ENCODE results near the gene DRICH1. TPM values are rescaled to one million over a fixed set of nuclear protein-coding genes. Genes with fewer than 3 reads are reported as not detected.
"Not testable (repeated sequence)": the region's sequence is repeated elsewhere in the genome, so short reads cannot be mapped to it uniquely, and the experiment has no call there.

Gene DRICH1, protein sequence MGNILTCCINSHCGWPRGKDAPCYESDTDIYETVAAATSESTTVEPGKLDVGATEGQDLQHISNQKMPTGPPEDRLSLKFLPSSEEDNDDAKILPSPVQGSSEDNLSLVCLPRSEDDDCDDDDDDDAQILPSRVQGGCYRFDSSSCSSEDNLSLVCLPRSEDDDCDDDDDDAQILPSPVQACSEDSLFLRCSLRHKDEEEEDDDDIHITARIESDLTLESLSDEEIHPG
- total RNA-seq (2014; rRNA removed; shearing (Covaris generic)): not detected in 2 replicates

DNA sequence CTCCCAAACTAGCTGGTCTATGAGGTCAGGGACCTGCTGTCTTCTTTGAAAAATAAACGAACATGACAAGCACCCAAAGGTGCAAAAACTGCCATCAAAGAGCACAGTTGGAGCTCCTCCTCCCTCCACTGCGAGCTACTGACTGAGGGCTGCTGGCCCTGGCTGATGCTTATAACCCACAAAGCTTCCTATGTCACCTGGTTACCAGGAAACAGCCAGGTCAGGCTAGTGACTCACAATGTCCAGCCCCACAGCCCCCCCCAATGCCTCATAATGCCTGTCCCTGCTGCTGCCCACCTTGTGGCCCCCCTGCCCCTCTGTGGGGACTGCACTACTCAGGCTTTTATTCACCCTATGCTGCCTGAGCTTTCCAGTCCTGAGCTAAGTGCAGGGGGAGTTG is at the start of gene DRICH1:
Gene DRICH1, minus strand, starts transcription at position 144 of the 400 bp plus-strand sequence. CDS start 298 bp downstream, outside the sequence.
- H3K27ac ChIP-seq: no peak within 1 kb of the TSS
- H3K36me3 ChIP-seq: no peaks in the 10 kb centered on the region
- H3K4me3 ChIP-seq: no peak within 1 kb of the TSS
- H3K4me1 ChIP-seq (replicated peaks): no peaks in the 10 kb centered on the region
- H3K9me3 ChIP-seq (replicated peaks): no peaks in the 10 kb centered on the region
- no peaks in the 10 kb centered on the region for H3K27me3 ChIP-seq (replicated peaks)
- no peak for DNase-seq (ENCODE audit: low read depth in 1 of 2, low spot score in 2 of 2)

DNA sequence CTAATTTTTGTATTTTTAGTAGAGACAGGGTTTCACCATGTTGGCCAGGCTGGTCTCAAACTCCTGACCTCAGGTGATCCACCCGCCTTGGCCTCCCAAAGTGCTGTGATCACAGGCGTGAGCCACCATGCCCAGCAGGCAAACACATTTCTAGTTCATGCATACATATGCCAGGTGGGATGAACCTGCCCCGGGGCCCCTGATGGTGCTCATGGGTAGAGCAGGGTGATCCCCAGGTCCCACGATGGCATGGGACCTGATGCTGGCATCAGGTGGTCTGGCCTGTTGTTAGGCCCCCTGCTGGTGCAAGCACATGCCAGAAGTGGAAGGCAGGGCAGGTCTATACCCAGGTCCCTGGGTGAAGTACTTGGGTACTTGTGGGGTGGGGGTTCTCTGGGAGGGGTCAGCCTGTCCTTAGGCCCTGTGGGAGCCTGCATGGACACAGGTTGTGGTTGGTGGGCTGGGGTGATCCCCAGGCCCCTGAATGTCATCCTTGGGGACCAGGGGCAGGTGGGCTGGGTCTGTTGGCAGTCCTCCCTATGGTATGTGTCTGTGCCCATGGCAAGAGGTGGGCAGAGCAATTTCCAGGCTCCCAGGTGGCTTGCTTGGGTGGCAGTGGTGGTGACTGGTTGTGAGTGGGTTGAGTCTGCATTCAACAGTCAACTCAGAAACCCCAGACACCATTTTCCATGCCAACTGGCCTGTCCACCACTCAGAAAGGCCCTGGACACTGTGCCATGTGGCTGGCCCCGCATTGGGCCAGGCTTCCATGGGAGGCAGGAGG is 49.1 kb upstream of the DRICH1 start:
- no peaks in the 10 kb centered on the region for H3K9me3 ChIP-seq (replicated peaks)
- H3K36me3 ChIP-seq: peaks cover 13% of the 10 kb centered on the region
- H3K4me1 ChIP-seq (replicated peaks): no peaks in the 10 kb centered on the region
- no peak for DNase-seq (ENCODE audit: low read depth in 1 of 2, low spot score in 2 of 2)
- H3K27me3 ChIP-seq (replicated peaks): no peaks in the 10 kb centered on the region
- no peak overlapping the region for H3K27ac ChIP-seq
- H3K4me3 ChIP-seq: no peak overlapping the region

DNA sequence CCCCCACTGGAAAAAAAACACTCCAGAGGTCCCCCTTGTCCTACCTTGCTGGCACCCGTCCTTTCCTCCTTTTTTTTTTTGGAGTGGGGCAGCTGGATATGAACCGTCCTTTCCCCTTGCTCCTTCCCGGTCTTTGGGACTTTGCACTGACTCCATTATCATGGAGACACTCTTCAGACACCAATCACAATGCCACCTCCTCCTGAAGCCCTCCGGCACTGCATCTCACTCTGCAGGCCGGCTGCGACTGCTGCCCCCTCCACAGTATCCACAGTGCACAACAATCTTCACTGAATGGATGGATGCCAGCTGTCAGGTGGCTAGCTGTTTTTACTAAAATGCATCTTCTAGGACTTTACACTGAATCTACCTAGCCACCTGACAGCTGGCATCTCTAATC is 46.0 kb upstream of the DRICH1 start:
- Histone ChIP-seq H3K9me3 (replicated peaks) (no peaks in the 10 kb centered on the region), H3K36me3 (peaks cover 8% of the 10 kb centered on the region), H3K27me3 (replicated peaks) (no peaks in the 10 kb centered on the region), H3K4me1 (replicated peaks) (no peaks in the 10 kb centered on the region), H3K27ac (no peak overlapping the region), H3K4me3 (no peak overlapping the region)
- no peak for DNase-seq (ENCODE audit: low read depth in 1 of 2, low spot score in 2 of 2)

DNA sequence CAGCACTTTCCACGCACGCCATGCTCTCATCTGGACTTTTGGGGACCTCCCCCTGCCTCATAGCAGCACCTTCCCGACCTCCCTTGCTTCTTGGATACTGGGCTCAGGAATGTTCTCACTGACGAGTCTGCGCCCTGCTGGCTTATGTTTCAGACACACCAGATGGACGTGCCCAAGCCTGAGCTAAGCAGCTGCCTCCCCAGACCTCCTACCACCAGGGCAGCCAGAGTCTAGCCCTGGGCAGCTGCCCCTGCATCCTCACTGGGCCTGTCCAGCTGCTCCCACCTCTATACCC is 45.5 kb upstream of the DRICH1 start:
- Histone ChIP-seq H3K4me3 (no peak overlapping the region), H3K27ac (no peak overlapping the region), H3K36me3 (peaks cover 6% of the 10 kb centered on the region), H3K9me3 (replicated peaks) (no peaks in the 10 kb centered on the region), H3K27me3 (replicated peaks) (no peaks in the 10 kb centered on the region), H3K4me1 (replicated peaks) (no peaks in the 10 kb centered on the region)
- DNase-seq (ENCODE audit: low read depth in 1 of 2, low spot score in 2 of 2): no peak

DNA sequence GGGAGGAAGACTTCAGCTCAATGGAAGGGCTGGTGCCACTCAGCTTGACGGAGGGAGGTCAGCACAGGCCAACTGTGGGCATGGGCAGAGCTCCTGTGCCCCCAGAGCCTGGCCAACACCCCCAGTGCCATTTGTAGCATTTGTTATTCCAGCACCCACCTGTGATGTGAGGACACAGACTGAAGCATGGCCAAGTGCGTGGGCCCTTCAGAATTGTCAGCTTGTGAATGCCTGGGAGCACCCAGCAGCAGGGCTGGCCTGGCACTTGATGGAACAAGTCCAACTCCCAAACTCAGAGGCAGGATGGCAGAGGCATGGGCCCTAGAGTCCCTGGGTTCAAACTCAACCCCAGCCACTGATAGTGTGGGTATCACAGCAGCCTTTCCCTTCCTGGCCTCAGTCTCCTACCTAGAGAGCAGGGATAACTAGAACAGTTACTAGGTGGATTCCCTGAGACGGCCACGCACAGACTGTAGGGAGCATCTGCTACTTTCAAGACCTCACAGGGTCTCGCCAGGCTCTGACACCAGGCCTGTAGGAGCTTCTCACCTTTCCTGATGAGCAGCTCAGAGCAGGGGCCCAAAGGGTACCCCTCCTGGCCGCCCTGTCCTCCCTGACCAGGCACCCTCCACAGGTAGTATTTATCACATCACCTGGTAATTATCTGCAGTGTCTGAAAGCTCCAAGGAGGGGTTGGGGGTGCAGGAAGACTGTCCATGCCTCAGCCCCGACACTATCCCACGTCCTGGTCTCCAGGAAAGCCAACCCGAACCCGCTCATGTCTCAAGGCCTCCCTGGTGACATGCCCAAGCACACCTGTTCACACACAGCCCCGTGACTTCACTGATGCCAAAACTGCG is 45.0 kb upstream of the DRICH1 start:
- DNase-seq (ENCODE audit: low read depth in 1 of 2, low spot score in 2 of 2); H3K36me3 ChIP-seq; H3K9me3 ChIP-seq (replicated peaks); H3K4me3 ChIP-seq; H3K27ac ChIP-seq; H3K27me3 ChIP-seq (replicated peaks); H3K4me1 ChIP-seq (replicated peaks): not testable (repeated sequence)

DNA sequence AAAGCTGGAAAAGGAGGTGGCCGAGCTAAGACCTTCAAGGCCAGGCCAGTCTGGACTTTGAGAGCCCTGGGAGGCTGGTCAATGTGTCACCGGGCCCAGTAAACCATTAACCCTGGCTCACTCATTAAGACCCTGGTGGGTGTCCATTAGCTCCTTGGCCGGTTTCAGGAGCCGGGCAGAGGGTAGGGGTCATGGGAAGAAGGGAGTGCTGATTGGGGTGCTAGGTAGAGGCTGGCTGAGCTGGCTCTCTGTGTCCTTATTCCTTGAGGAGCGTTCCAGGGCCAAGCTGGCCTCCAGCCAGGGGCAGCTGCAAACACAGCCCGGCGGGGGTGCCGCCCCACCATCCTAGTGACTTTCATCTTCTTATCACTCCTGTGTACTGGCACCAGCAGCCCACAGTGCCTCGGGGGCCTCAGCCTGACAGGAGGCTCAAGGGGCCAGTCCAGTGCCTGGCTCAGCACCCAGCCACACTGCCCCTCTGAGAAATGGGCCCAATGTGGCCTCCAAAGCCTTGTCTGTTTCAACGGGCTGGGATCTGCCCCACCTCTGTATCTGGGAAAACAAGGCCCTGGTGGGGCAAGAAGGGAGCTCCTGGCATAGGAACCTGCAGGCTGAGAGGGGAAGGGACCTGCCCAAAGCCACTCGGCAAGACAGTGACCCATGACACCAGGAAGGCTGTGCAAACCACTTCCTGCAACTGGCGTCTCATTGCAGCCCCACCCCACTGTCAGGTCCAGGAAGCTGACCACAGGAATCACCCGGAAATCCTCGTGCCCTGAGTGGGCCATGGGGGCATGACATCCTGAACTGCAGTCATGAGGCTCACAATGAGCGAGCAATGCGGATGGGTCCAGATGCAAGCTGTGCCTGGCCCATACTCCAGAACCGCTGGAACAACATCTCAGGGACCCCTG is 43.6 kb upstream of the DRICH1 start:
- H3K36me3 ChIP-seq: no peaks in the 10 kb centered on the region
- H3K27me3 ChIP-seq (replicated peaks): no peaks in the 10 kb centered on the region
- no peaks in the 10 kb centered on the region for H3K4me1 ChIP-seq (replicated peaks)
- H3K9me3 ChIP-seq (replicated peaks): no peaks in the 10 kb centered on the region
- H3K4me3 ChIP-seq: no peak overlapping the region
- no peak overlapping the region for H3K27ac ChIP-seq
- no peak for DNase-seq (ENCODE audit: low read depth in 1 of 2, low spot score in 2 of 2)

DNA sequence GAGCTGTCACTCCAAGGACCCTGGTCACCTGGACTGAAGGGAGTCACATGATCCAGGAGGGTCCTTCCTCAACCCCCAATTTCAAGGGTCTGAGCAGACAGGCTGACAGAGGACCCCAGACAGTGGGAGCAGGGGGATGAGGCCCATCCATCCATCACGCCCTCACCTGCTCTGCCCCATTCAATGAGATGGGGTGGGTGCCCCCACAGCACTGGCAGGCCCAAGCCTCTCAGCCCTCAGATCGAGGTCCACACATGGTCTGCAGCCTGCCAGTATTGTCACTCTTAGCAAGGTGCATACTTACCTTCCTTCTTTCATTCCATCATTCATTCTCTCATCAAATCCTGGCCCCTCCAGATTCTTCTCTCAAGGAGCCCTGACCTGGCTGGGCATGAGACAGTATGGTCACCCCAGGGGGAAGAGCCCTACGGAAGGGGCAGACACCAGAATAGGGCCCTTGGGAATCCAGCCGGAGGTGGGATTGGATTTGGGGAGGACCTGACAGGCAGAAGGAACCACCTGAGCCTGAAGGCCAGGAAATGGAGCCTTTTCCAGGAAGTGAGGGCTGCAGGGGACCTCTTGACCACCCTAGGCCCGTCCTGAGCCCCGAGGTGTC is 42.9 kb upstream of the DRICH1 start:
- DNase-seq (ENCODE audit: low read depth in 1 of 2, low spot score in 2 of 2); H3K9me3 ChIP-seq (replicated peaks); H3K4me3 ChIP-seq; H3K27me3 ChIP-seq (replicated peaks); H3K36me3 ChIP-seq; H3K4me1 ChIP-seq (replicated peaks); H3K27ac ChIP-seq: not testable (repeated sequence)

DNA sequence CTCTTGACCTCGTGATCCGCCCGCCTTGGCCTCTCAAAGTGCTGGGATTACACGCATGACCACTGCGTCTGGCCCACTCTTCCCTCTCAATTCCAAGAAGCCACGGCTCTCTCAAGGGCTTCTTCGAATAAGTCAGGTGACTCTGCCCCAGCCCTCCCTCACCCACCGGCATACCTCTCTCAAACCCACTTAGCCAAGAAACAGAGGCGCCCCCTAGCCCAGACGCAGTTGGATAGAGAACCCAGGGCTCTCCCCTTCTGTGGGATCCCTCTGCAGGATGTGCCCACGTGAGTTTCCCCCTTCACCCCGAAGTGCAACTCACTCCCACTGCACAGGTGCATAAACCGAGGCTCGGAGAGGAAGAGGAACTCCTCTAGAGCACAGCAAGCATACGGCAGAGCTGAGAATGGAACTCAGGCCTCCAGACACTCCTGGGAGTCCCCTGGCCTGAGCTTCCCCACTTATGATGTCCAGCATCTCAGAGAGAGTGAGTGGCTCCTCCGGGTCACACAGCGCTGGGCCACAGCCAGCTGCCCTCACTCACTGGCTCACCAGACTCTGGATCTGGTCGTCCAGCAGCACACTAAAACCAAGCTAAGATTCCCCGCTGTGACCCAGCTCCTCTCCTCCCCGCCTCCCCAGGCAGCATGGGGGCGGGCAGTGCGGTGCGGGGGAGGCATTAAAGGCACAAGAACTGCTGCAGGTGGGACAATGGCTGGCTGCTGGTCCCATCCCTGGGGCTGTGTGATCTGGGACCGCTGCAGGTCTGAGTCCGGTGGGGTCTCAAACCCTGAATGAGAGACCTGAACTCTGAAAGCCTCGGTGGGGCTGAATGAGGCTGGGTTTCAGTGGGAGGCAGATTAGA is 41.9 kb upstream of the DRICH1 start:
- Histone ChIP-seq H3K4me3 (no peak overlapping the region), H3K9me3 (replicated peaks) (no peaks in the 10 kb centered on the region), H3K27ac (no peak overlapping the region), H3K4me1 (replicated peaks) (no peaks in the 10 kb centered on the region), H3K27me3 (replicated peaks) (no peaks in the 10 kb centered on the region), H3K36me3 (no peaks in the 10 kb centered on the region; the same call in 1 of the 2 replicates)
- DNase-seq (ENCODE audit: low read depth in 1 of 2, low spot score in 2 of 2): no peak

DNA sequence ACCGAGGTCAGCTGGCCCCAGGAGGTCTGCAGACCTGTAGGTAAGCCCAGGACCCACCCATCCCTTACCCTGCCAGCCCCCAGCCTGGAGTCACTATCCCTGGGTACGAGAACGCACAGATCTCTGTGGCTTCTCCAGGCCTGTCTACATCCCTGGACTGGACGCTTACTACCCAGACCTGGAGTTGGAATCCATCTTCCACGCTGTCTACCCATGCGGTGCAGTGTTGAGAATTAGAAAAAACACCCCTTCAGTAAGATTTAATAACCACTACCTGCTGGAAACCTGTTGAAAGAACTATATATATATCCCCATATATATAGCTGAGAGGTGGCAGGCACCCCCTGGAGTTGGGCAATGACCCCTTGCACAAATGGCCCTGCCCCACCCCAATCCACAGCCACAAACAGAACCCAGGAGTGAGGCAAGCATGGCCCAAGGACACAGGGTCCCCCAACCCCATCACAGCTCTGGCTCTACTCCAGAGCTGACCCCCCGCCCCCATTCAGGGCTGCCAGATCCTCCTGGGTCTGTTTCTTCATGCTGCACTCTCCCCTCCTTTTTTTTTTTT is 41.0 kb upstream of the DRICH1 start:
- no peak for DNase-seq (ENCODE audit: low read depth in 1 of 2, low spot score in 2 of 2)
- Histone ChIP-seq H3K4me3 (no peak overlapping the region), H3K36me3 (no peaks in the 10 kb centered on the region; the same call in 1 of the 2 replicates), H3K27ac (no peak overlapping the region), H3K4me1 (replicated peaks) (no peaks in the 10 kb centered on the region), H3K9me3 (replicated peaks) (no peaks in the 10 kb centered on the region), H3K27me3 (replicated peaks) (no peaks in the 10 kb centered on the region)

DNA sequence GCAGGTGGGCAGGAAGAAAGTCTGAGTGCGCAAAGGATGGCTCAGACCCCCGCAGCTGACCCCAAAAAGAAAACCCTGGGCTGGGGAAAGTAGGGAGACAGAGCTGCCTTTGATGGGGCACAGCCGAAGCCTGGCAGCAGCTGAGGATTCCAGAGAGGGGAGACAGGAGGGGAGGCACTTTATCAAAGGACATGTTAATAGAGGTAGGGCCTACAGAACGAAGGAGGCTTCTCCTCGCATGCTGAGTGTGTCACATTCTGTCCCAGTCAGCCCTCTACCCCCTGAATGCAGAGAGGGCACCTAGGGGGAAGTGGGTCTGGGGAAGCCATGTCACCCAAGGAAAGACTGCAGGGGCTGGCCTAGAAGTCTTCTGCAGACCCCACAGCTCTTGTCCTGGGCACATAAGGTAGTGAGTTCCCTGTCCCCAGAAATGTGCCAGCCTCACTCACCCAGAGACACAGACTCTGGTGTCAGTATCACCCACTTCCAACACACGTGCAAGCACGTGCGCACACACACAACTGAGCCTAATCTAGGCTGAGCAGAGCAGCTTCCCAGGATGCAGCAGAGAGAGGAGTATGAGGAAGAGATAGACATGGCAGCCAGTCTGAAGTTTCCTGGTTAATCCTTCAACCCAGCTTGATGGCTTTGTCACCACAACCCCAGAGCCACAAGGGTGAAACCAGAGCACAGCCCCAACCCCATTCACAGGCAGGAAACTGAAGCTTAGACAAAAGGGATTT is 40.4 kb upstream of the DRICH1 start:
- H3K4me1 ChIP-seq (replicated peaks); DNase-seq (ENCODE audit: low read depth in 1 of 2, low spot score in 2 of 2); H3K4me3 ChIP-seq; H3K9me3 ChIP-seq (replicated peaks); H3K27me3 ChIP-seq (replicated peaks); H3K36me3 ChIP-seq; H3K27ac ChIP-seq: not testable (repeated sequence)

DNA sequence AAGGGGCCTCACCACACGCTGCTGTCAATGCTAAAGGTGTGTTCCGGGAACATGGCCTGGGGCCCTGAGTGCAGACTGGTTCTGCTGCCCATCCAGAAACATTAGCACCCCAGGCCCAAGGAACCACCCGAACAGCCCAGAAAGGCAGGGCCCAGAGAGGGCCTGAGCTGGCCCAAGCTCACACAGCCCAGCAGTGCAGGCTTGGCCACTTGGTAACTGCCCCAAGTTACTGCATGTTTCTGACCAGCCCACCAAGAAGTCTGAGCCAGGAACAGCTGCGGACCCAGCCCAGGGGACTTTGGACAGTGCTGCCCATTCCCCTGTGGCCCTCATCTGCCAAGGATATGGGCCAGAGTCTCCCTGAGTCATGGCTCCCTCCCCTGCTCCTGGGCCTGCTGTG is 39.3 kb upstream of the DRICH1 start:
- H3K4me3 ChIP-seq; H3K27ac ChIP-seq; DNase-seq (ENCODE audit: low read depth in 1 of 2, low spot score in 2 of 2); H3K36me3 ChIP-seq; H3K27me3 ChIP-seq (replicated peaks); H3K4me1 ChIP-seq (replicated peaks); H3K9me3 ChIP-seq (replicated peaks): not testable (repeated sequence)
